SK-N-MC (cell line): ENCODE data around the gene SLC39A12.

Source experiments
- DNase-seq: peaks from one replicate; pipeline ENCODE4 v3.0.0-alpha.2; 2011; ENCODE audit warnings: low read depth, low spot score
- H3K27ac ChIP-seq: fragments of 200-600 bp; sonication (generic); 2 replicates; pipeline ENCODE4 v1.5.1; 2016; ENCODE audit warnings: mixed run types
- H3K36me3 ChIP-seq: fragments of 200-600 bp; sonication (generic); 2 replicates; pipeline ENCODE4 v1.6.1; 2017; ENCODE audit warnings: antibody characterized with exemption, low read length, mixed read lengths; ENCODE audit not compliant: insufficient read depth
- H3K4me3 ChIP-seq: fragments of 200-600 bp; sonication (generic); 2 replicates; pipeline ENCODE4 v1.5.1; 2016
- H3K9ac ChIP-seq: fragments of 200-600 bp; sonication (generic); 2 replicates; pipeline ENCODE4 v1.8.0; 2017; ENCODE audit warnings: mixed run types, mixed read lengths; ENCODE audit not compliant: insufficient read length
- H3K9me3 ChIP-seq: fragments of 200-600 bp; sonication (generic); 2 replicates; pipeline ENCODE4 v1.6.1; 2017; ENCODE audit warnings: low read depth, mild to moderate bottlenecking, antibody characterized with exemption, low read length, moderate library complexity, mixed read lengths
- EZH2 ChIP-seq: fragments of 200-600 bp; sonication (generic); IDR thresholded peaks from one replicate; pipeline ENCODE4 v1.6.1; 2017; ENCODE audit warnings: antibody characterized with exemption
- FOXP2 ChIP-seq: optimal IDR thresholded peaks from 2 replicates; pipeline ENCODE3; 2011; ENCODE audit warnings: mild to moderate bottlenecking, moderate library complexity; ENCODE audit not compliant: insufficient read depth; ENCODE audit errors: extremely low read length, control extremely low read depth
- POLR2AphosphoS5 ChIP-seq: IDR thresholded peaks from 2 replicates; pipeline ENCODE4 v1.6.1; 2012; ENCODE audit warnings: mild to moderate bottlenecking, low read depth, low read length, borderline replicate concordance

Gene SLC39A12

GRCh38 chr10:17984056-17984455, 32.3 kb downstream of the SLC39A12 start:
- Histone ChIP-seq H3K9me3 (no peaks in the 10 kb centered on the region), H3K9ac (no peak overlapping the region), H3K27ac (no peak overlapping the region), H3K36me3 (no peaks in the 10 kb centered on the region), H3K4me3 (no peak overlapping the region)
- no peak for DNase-seq
- TF ChIP-seq POLR2AphosphoS5 (no peak), EZH2 (no peak), FOXP2 (no peak)

GRCh38 chr10:17984563-17984962, 32.8 kb downstream of the SLC39A12 start:
- DNase-seq: no peak

GRCh38 chr10:17989908-17990767, 38.4 kb downstream of the SLC39A12 start:
- Histone ChIP-seq H3K9me3 (no peaks in the 10 kb centered on the region), H3K4me3 (no peak overlapping the region), H3K27ac (no peak overlapping the region), H3K9ac (no peak overlapping the region), H3K36me3 (no peaks in the 10 kb centered on the region)
- no peak for DNase-seq
- TF ChIP-seq FOXP2 (no peak), POLR2AphosphoS5 (no peak), EZH2 (no peak)

More at GRCh38 chr10:17984563-17984962, 32.8 kb downstream of the SLC39A12 start:
- no peak overlapping the region for H3K27ac ChIP-seq
- no peaks in the 10 kb centered on the region for H3K9me3 ChIP-seq
- TF ChIP-seq FOXP2: no peak
- H3K4me3 ChIP-seq: no peak overlapping the region
- no peaks in the 10 kb centered on the region for H3K36me3 ChIP-seq
- H3K9ac ChIP-seq: no peak overlapping the region

- Histone ChIP-seq H3K27ac (no peak overlapping the region), H3K4me3 (no peak overlapping the region), H3K36me3 (no peaks in the 10 kb centered on the region), H3K9ac (no peak overlapping the region), H3K9me3 (no peaks in the 10 kb centered on the region)
- no peak for DNase-seq
- TF ChIP-seq EZH2: no peak
- TF ChIP-seq POLR2AphosphoS5: no peak
- TF ChIP-seq FOXP2: no peak
These were observed 40.5 kb downstream of the SLC39A12 start for GRCh38 chr10:17992266-17992665.

- Histone ChIP-seq H3K4me3 (no peak overlapping the region), H3K36me3 (no peaks in the 10 kb centered on the region), H3K9me3 (no peaks in the 10 kb centered on the region), H3K27ac (no peak overlapping the region), H3K9ac (no peak overlapping the region)
- TF ChIP-seq POLR2AphosphoS5 (no peak), FOXP2 (no peak), EZH2 (no peak)
- no peak for DNase-seq
These were observed 41.6 kb downstream of the SLC39A12 start for GRCh38 chr10:17993361-17993760.

- Histone ChIP-seq H3K36me3 (no peaks in the 10 kb centered on the region), H3K4me3 (no peak overlapping the region), H3K27ac (no peak overlapping the region), H3K9ac (no peak overlapping the region), H3K9me3 (no peaks in the 10 kb centered on the region)
- TF ChIP-seq POLR2AphosphoS5 (no peak), FOXP2 (no peak), EZH2 (no peak)
- DNase-seq: no peak
These were observed 48.9 kb downstream of the SLC39A12 start for GRCh38 chr10:18000601-18001000.

GRCh38 chr10:18005445-18005780, 53.7 kb downstream of the SLC39A12 start:
- no peak for DNase-seq
- no peak overlapping the region for H3K27ac ChIP-seq
- no peak overlapping the region for H3K9ac ChIP-seq
- TF ChIP-seq EZH2 (no peak), FOXP2 (no peak), POLR2AphosphoS5 (no peak)
- H3K9me3 ChIP-seq: no peaks in the 10 kb centered on the region
- H3K36me3 ChIP-seq: no peaks in the 10 kb centered on the region
- no peak overlapping the region for H3K4me3 ChIP-seq

GRCh38 chr10:18005781-18006456, 54.2 kb downstream of the SLC39A12 start:
- H3K9me3 ChIP-seq: no peaks in the 10 kb centered on the region
- H3K36me3 ChIP-seq: no peaks in the 10 kb centered on the region
- H3K4me3 ChIP-seq: no peak overlapping the region
- no peak overlapping the region for H3K27ac ChIP-seq
- TF ChIP-seq FOXP2 (no peak), EZH2 (no peak), POLR2AphosphoS5 (no peak)
- DNase-seq: no peak
- H3K9ac ChIP-seq: no peak overlapping the region

- no peak overlapping the region for H3K27ac ChIP-seq
- TF ChIP-seq EZH2 (no peak), POLR2AphosphoS5 (no peak), FOXP2 (no peak)
- H3K36me3 ChIP-seq: no peaks in the 10 kb centered on the region
- H3K4me3 ChIP-seq: no peak overlapping the region
- no peak overlapping the region for H3K9ac ChIP-seq
- H3K9me3 ChIP-seq: no peaks in the 10 kb centered on the region
- DNase-seq: no peak
These were observed 57.3 kb downstream of the SLC39A12 start for GRCh38 chr10:18008986-18009385.
